Hepatocyte (in vitro differentiated cells): Measurements from ENCODE around the gene TEX29. TPM values are rescaled to one million over a fixed set of nuclear protein-coding genes. Genes with fewer than 3 reads are reported as not detected.

ENCODE experiments used
- DNase-seq: peaks from one replicate; pipeline ENCODE4 v3.0.0-alpha.2; 2016; ENCODE audit warnings: low spot score
- H2AFZ ChIP-seq: fragments of 200-600 bp; sonication (generic); 2 replicates; pipeline ENCODE4 v1.6.0; 2016; ENCODE audit warnings: antibody characterized with exemption, mild to moderate bottlenecking
- H3K27ac ChIP-seq: fragments of 200-600 bp; sonication (generic); 2 replicates; pipeline ENCODE4 v1.5.1; 2016; ENCODE audit warnings: mild to moderate bottlenecking
- H3K27me3 ChIP-seq: fragments of 200-600 bp; sonication (generic); 2 replicates; pipeline ENCODE4 v1.6.1; 2016
- H3K36me3 ChIP-seq: fragments of 200-600 bp; sonication (generic); replicated peaks from 2 replicates; pipeline ENCODE4 v1.5.1; 2016; ENCODE audit warnings: low read depth; ENCODE audit not compliant: insufficient read depth
- H3K4me1 ChIP-seq: fragments of 200-600 bp; sonication (generic); 2 replicates; pipeline ENCODE4 v1.5.1; 2016; ENCODE audit warnings: mild to moderate bottlenecking, moderate library complexity; ENCODE audit not compliant: insufficient read depth
- H3K4me2 ChIP-seq: fragments of 200-600 bp; sonication (generic); 2 replicates; pipeline ENCODE4 v1.6.0; 2016
- H3K4me3 ChIP-seq: fragments of 200-600 bp; sonication (generic); 2 replicates; pipeline ENCODE4 v1.5.1; 2016; ENCODE audit warnings: mild to moderate bottlenecking
- H3K79me2 ChIP-seq: fragments of 200-600 bp; sonication (generic); 2 replicates; pipeline ENCODE4 v1.6.0; 2017; ENCODE audit warnings: mild to moderate bottlenecking
- H3K9me2 ChIP-seq: fragments of 200-600 bp; sonication (generic); replicated peaks from 2 replicates; pipeline ENCODE4 v1.6.0; 2017; ENCODE audit warnings: mild to moderate bottlenecking; ENCODE audit not compliant: insufficient read depth
- H3K9me3 ChIP-seq: fragments of 200-600 bp; sonication (generic); 2 replicates; pipeline ENCODE4 v1.5.1; 2016; ENCODE audit warnings: low read depth, mild to moderate bottlenecking
- H4K20me1 ChIP-seq: fragments of 200-600 bp; sonication (generic); 2 replicates; pipeline ENCODE4 v1.6.0; 2016; ENCODE audit warnings: mild to moderate bottlenecking; ENCODE audit not compliant: insufficient read depth, poor library complexity, severe bottlenecking
- EZH2 ChIP-seq: fragments of 200-600 bp; sonication (generic); IDR thresholded peaks from 2 replicates; pipeline ENCODE4 v1.6.1; 2016; ENCODE audit warnings: antibody characterized with exemption, mild to moderate bottlenecking, borderline replicate concordance
- EZH2phosphoT487 ChIP-seq: fragments of 200-600 bp; sonication (generic); IDR thresholded peaks from one replicate; pipeline ENCODE4 v1.6.1; 2018; ENCODE audit warnings: antibody characterized with exemption, mild to moderate bottlenecking, low read depth, moderate library complexity; ENCODE audit not compliant: unreplicated experiment, severe bottlenecking
- WGBS: methylation state at CpG from one replicate; pipeline ENCODE4 v1.1.6; 2016; ENCODE audit warnings: low lambda C conversion rate; ENCODE audit errors: missing lambda C conversion rate; 5-methylcytosine and 5-hydroxymethylcytosine counted together
- polyA plus RNA-seq: library from polyadenylated mRNA; unstranded; fragments of >200 nt; fragmentation: Nextera tagmentation; extraction: Ambion mirVana; gene quantifications from 2 replicates; pipeline ENCODE4 v1.2.1, GENCODE V29; 2016
- total RNA-seq: library from RNA; depleted of rRNA; stranded (reverse); fragments of >200 nt; gene quantifications from 2 replicates; pipeline ENCODE4 v1.2.3, GENCODE V29; 2014
- TF ChIP-seq, protein P1 (sequence below): fragments of 200-600 bp; sonication (generic); IDR thresholded peaks from 2 replicates; pipeline ENCODE4 v1.5.1; 2016; ENCODE audit warnings: antibody characterized with exemption, mild to moderate bottlenecking; ENCODE audit not compliant: poor library complexity

TEX29 gene
- total and polyA plus RNA-seq, 2 experiments from 2014 or later = 0.83 to 1.8 TPM

DNA sequence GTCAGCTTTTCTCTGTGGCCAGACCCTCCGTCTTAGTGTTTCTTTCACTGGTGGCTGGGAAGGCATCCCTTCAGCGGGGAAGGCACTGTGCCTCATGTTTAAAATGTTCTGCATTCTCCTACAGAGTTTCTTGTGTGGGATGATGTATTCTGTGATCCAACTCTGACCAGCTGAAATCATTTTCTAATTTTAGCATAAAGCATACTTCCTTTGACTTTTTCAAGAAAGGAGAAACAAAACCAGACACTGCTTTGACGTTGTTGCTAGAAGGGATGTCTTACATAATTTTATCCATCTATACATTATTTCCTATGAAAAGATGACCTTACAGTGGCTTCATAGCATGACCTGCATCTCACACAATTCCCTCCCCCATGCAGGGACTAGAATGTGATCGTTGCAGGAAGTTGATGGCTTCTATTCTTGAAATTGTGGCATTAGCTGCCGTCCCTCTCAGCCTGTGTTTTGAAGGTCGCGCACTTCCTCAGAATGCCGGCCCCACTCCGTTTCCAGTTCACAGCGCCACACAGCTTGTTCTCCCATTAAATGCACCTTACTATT is 38.6 kb upstream of the TEX29 start:
- no peak for DNase-seq
- Histone ChIP-seq H3K27ac (peak overlapping the region; percentile 42), H3K4me1 (no peaks in the 10 kb centered on the region), H3K79me2 (no peaks in the 10 kb centered on the region), H3K9me2 (no peaks in the 10 kb centered on the region), H3K4me3 (no peak overlapping the region), H3K36me3 (no peaks in the 10 kb centered on the region), H3K9me3 (no peaks in the 10 kb centered on the region), H4K20me1 (no peaks in the 10 kb centered on the region), H3K4me2 (no peak overlapping the region), H2AFZ (no peak overlapping the region), H3K27me3 (no peaks in the 10 kb centered on the region)
- no peak for TF ChIP-seq EZH2
- TF ChIP-seq, protein P1, sequence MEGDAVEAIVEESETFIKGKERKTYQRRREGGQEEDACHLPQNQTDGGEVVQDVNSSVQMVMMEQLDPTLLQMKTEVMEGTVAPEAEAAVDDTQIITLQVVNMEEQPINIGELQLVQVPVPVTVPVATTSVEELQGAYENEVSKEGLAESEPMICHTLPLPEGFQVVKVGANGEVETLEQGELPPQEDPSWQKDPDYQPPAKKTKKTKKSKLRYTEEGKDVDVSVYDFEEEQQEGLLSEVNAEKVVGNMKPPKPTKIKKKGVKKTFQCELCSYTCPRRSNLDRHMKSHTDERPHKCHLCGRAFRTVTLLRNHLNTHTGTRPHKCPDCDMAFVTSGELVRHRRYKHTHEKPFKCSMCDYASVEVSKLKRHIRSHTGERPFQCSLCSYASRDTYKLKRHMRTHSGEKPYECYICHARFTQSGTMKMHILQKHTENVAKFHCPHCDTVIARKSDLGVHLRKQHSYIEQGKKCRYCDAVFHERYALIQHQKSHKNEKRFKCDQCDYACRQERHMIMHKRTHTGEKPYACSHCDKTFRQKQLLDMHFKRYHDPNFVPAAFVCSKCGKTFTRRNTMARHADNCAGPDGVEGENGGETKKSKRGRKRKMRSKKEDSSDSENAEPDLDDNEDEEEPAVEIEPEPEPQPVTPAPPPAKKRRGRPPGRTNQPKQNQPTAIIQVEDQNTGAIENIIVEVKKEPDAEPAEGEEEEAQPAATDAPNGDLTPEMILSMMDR = no peak
- TF ChIP-seq EZH2phosphoT487 = no peak
- 88% methylated on average over 10 of the region's 10 CpGs for WGBS

GRCh38 chr13:111282425-111282824 is 38.0 kb upstream of the TEX29 start:
- TF ChIP-seq, protein P1 = no peak
- TF ChIP-seq EZH2 (no peak), EZH2phosphoT487 (no peak)

DNA sequence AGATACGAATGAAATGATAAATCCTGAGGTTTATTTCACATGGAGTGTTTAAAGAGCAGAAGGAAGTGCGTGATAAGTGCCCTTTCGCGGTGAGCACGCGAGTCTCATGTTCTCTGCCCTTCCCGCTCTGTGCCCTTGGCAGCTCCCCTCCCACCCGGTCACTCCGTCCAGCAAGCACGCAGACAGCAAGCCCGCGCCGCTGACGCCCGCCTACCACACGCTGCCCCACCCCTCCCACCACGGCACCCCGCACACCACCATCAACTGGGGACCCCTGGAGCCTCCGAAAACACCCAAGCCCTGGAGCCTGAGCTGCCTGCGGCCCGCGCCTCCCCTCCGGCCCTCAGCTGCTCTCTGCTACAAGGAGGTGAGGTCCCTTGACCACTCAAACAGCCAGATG is 37.4 kb upstream of the TEX29 start:
- H3K4me1 ChIP-seq = no peaks in the 10 kb centered on the region
- H3K36me3 ChIP-seq = no peaks in the 10 kb centered on the region
- H2AFZ ChIP-seq = no peak overlapping the region
- no peaks in the 10 kb centered on the region for H3K79me2 ChIP-seq
- H3K27me3 ChIP-seq = no peaks in the 10 kb centered on the region
- no peak for TF ChIP-seq EZH2
- no peak overlapping the region for H3K4me3 ChIP-seq
- no peaks in the 10 kb centered on the region for H4K20me1 ChIP-seq
- DNase-seq = no peak
- no peak overlapping the region for H3K27ac ChIP-seq
- H3K9me3 ChIP-seq = no peaks in the 10 kb centered on the region
- no peaks in the 10 kb centered on the region for H3K9me2 ChIP-seq
- H3K4me2 ChIP-seq = no peak overlapping the region
- 97% methylated on average over 20 of the region's 23 CpGs for WGBS

More at GRCh38 chr13:111282425-111282824, 38.0 kb upstream of the TEX29 start:
- WGBS = 90% methylated on average over 5 of the region's 5 CpGs
- H3K9me2 ChIP-seq = no peaks in the 10 kb centered on the region
- H3K9me3 ChIP-seq = no peaks in the 10 kb centered on the region
- H3K4me1 ChIP-seq = no peaks in the 10 kb centered on the region
- no peaks in the 10 kb centered on the region for H3K79me2 ChIP-seq
- H3K27me3 ChIP-seq = no peaks in the 10 kb centered on the region
- no peaks in the 10 kb centered on the region for H4K20me1 ChIP-seq
- no peak overlapping the region for H2AFZ ChIP-seq
- peak overlapping the region; percentile 42 for H3K27ac ChIP-seq
- no peak overlapping the region for H3K4me2 ChIP-seq
- H3K36me3 ChIP-seq = no peaks in the 10 kb centered on the region
- no peak for DNase-seq
- no peak overlapping the region for H3K4me3 ChIP-seq

DNA sequence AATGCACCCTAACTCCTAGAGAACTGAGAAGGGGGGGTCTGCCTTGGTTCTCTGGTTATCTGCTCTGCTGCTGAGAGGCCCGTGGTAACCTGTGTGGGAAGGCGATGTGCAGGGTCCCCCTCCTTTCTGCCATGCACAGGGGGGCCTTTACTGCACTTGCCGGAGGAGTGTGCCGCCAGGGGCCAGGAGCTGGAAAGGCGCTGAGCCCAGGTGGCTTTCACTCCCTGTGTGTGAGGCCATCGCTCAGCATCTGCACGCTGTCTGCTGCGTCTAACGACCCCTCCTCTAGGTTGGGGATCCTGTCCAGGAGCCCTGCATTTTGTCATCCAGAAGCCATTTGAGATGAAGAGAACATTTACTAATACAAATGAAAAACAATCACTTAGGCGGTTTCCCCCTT is 37.0 kb upstream of the TEX29 start:
- Histone ChIP-seq H3K27ac (no peak overlapping the region), H3K27me3 (no peaks in the 10 kb centered on the region), H3K4me3 (no peak overlapping the region), H3K4me1 (no peaks in the 10 kb centered on the region), H2AFZ (no peak overlapping the region), H3K4me2 (no peak overlapping the region), H3K9me2 (no peaks in the 10 kb centered on the region), H4K20me1 (no peaks in the 10 kb centered on the region), H3K9me3 (no peaks in the 10 kb centered on the region), H3K79me2 (no peaks in the 10 kb centered on the region), H3K36me3 (no peaks in the 10 kb centered on the region)
- TF ChIP-seq, protein P1 = no peak
- TF ChIP-seq EZH2phosphoT487 (no peak), EZH2 (no peak)
- no peak for DNase-seq
- 98% methylated on average over 10 of the region's 10 CpGs for WGBS
